SK-N-SH (cell line): ENCODE results near the gene LOXL4. TPM values are rescaled to one million over a fixed set of nuclear protein-coding genes. Genes with fewer than 3 reads are reported as not detected.
A peak's percentile ranks its signal among the peaks of the same experiment; 100 is the strongest.

Experiments used
- CTCF ChIA-PET: fragments of 300-600, 350-600 bp; formaldehyde crosslinking; extraction: SDS; loops from one replicate; lab custom pipeline; 2021; lab: Yijun Ruan, JAX
- POLR2A ChIA-PET: fragments of 350-600 bp; sonication (Branson Sonifier 250); formaldehyde crosslinking; extraction: SDS; loops from one replicate; lab custom pipeline; 2020; ENCODE audit warnings: antibody characterized with exemption, inconsistent platforms; lab: Yijun Ruan, JAX
- DNase-seq: peaks from one replicate; pipeline ENCODE4 v3.0.0; 2012
- H2AFZ ChIP-seq: fragments of 200-600 bp; sonication (generic); 2 replicates; pipeline ENCODE4 v1.8.1; 2016; ENCODE audit warnings: antibody characterized with exemption, mild to moderate bottlenecking, low read depth
- H3F3A ChIP-seq: fragments of 200-600 bp; sonication (generic); replicated peaks from 2 replicates; pipeline ENCODE3; 2016; ENCODE audit warnings: antibody characterized with exemption, mild to moderate bottlenecking; ENCODE audit not compliant: insufficient read depth
- H3K27ac ChIP-seq, 2 experiments: fragments of 200-500 bp in 1 of 2; fragments of 200-600 bp in 1 of 2; sonication (Bioruptor generic) in 1 of 2; sonication (generic), shearing (Covaris generic) in 1 of 2; 2 replicates each; pipeline versions ENCODE4 v1.5.1 to v1.6.1; 2014 to 2016; ENCODE audit warnings: low read depth in 2 of 2, inconsistent platforms in 1 of 2, low read length in 1 of 2, mild to moderate bottlenecking in 1 of 2, mixed read lengths in 1 of 2
- H3K27me3 ChIP-seq: fragments of 200-600 bp; sonication (generic), shearing (Covaris generic); 2 replicates; pipeline ENCODE4 v1.6.1; 2016; ENCODE audit warnings: mixed run types; ENCODE audit not compliant: insufficient read depth
- H3K36me3 ChIP-seq, 2 experiments: fragments of 200-500 bp in 1 of 2; fragments of 200-600 bp in 1 of 2; sonication (Bioruptor generic) in 1 of 2; sonication (generic) in 1 of 2; replicated peaks in 1 of 2; 2 replicates each; pipeline versions ENCODE3 to v1.5.1; 2014 to 2016; ENCODE audit warnings: low read length in 1 of 2, mild to moderate bottlenecking in 1 of 2; ENCODE audit not compliant: insufficient read depth in 2 of 2, control insufficient read depth in 1 of 2
- H3K4me1 ChIP-seq, 2 experiments: fragments of 200-500 bp in 1 of 2; fragments of 200-600 bp in 1 of 2; sonication (Bioruptor generic) in 1 of 2; sonication (generic), shearing (Covaris generic) in 1 of 2; 2 replicates each; pipeline versions ENCODE4 v1.5.1 to v1.6.1; 2014 to 2016; ENCODE audit warnings: low read depth in 1 of 2, low read length in 1 of 2, mixed run types in 1 of 2; ENCODE audit not compliant: insufficient read depth in 2 of 2, control insufficient read depth in 1 of 2
- H3K4me2 ChIP-seq: fragments of 200-600 bp; sonication (generic), shearing (Covaris generic); 2 replicates; pipeline ENCODE4 v1.6.1; 2017; ENCODE audit warnings: mixed run types
- H3K4me3 ChIP-seq, 2 experiments: fragments of 200-500 bp in 1 of 2; fragments of 200-600 bp in 1 of 2; sonication (Bioruptor generic) in 1 of 2; sonication (generic), shearing (Covaris generic) in 1 of 2; 2 replicates each; pipeline versions ENCODE4 v1.5.1 to v1.8.1; 2014 to 2016; ENCODE audit warnings: low read depth in 2 of 2, inconsistent platforms in 1 of 2, low read length in 1 of 2, mild to moderate bottlenecking in 1 of 2, mixed read lengths in 1 of 2, moderate library complexity in 1 of 2
- H3K79me2 ChIP-seq: fragments of 200-600 bp; sonication (generic); 2 replicates; pipeline ENCODE4 v1.8.1; 2017; ENCODE audit warnings: mild to moderate bottlenecking; ENCODE audit not compliant: insufficient read depth
- H3K9ac ChIP-seq: fragments of 200-600 bp; sonication (generic); 2 replicates; pipeline ENCODE4 v1.6.1; 2017; ENCODE audit warnings: mixed run types
- H3K9me2 ChIP-seq: fragments of 200-600 bp; sonication (generic); 2 replicates; pipeline ENCODE4 v1.6.1; 2017; ENCODE audit warnings: mixed run types
- H3K9me3 ChIP-seq: fragments of 200-600 bp; sonication (generic); 2 replicates; pipeline ENCODE4 v1.6.1; 2017; ENCODE audit warnings: mixed run types, mild to moderate bottlenecking, moderate library complexity
- H4K20me1 ChIP-seq: fragments of 200-600 bp; sonication (generic); 2 replicates; pipeline ENCODE4 v1.6.1; 2017; ENCODE audit warnings: mild to moderate bottlenecking, mixed run types; ENCODE audit not compliant: insufficient read depth
- CHD2 ChIP-seq: fragments of 150-350 bp; IDR thresholded peaks from 2 replicates; pipeline ENCODE4 v1.6.1; 2018; ENCODE audit warnings: low read length; ENCODE audit not compliant: partially characterized antibody
- FOSL2 ChIP-seq: IDR thresholded peaks from 2 replicates; pipeline ENCODE4 v1.4.0; 2012; ENCODE audit warnings: low read depth, mild to moderate bottlenecking, moderate library complexity, borderline replicate concordance
- FOXJ3 ChIP-seq: sonication (generic); formaldehyde crosslinking; IDR thresholded peaks from 2 replicates; pipeline ENCODE4 v1.5.1; 2020; ENCODE audit warnings: mild to moderate bottlenecking, missing genetic modification reagents
- FOXM1 ChIP-seq: IDR thresholded peaks from 2 replicates; pipeline ENCODE4 v1.4.0; 2012; ENCODE audit warnings: low read depth, mild to moderate bottlenecking
- JUND ChIP-seq: IDR thresholded peaks from 2 replicates; pipeline ENCODE4 v1.4.0; 2012
- MEF2A ChIP-seq: IDR thresholded peaks from 2 replicates; pipeline ENCODE4 v1.4.0; 2012; ENCODE audit warnings: low read depth, borderline replicate concordance
- MXI1 ChIP-seq: IDR thresholded peaks from 2 replicates; pipeline ENCODE4 v1.6.1; 2012; ENCODE audit warnings: mild to moderate bottlenecking, low read depth, low read length, improper control_type of control experiment
- NFIC ChIP-seq: IDR thresholded peaks from 2 replicates; pipeline ENCODE4 v1.4.0; 2012; ENCODE audit warnings: borderline replicate concordance
- RAD21 ChIP-seq: IDR thresholded peaks from 2 replicates; pipeline ENCODE4 v1.6.1; 2012; ENCODE audit warnings: mild to moderate bottlenecking, low read length
- RCOR1 ChIP-seq: fragments of 150-350 bp; IDR thresholded peaks from 2 replicates; pipeline ENCODE4 v1.6.1; 2017; ENCODE audit warnings: antibody characterized with exemption, low read length
- RFX5 ChIP-seq: IDR thresholded peaks from 2 replicates; pipeline ENCODE4 v1.6.1; 2012; ENCODE audit warnings: mild to moderate bottlenecking, improper control_type of control experiment, low read length
- RXRA ChIP-seq: IDR thresholded peaks from 2 replicates; pipeline ENCODE4 v1.4.0; 2012; ENCODE audit warnings: low read depth, mild to moderate bottlenecking, borderline replicate concordance
- TAF1 ChIP-seq: IDR thresholded peaks from 2 replicates; pipeline ENCODE4 v1.6.1; 2012; ENCODE audit warnings: low read depth, mild to moderate bottlenecking, low read length, moderate library complexity, borderline replicate concordance
- TEAD4 ChIP-seq: IDR thresholded peaks from 2 replicates; pipeline ENCODE4 v1.4.0; 2012; ENCODE audit warnings: mild to moderate bottlenecking, borderline replicate concordance; ENCODE audit not compliant: insufficient read depth
- WGBS: methylation state at CpG from one replicate; pipeline ENCODE4 v1.1.6; 2017; ENCODE audit warnings: low lambda C conversion rate; 5-methylcytosine and 5-hydroxymethylcytosine counted together
- polyA plus RNA-seq, 3 experiments: library from polyadenylated mRNA; depleted of rRNA; stranded (reverse); fragments of >200 nt; gene quantifications; 2 replicates each; pipeline ENCODE4 v1.2.3, GENCODE V29; 2012
- TF ChIP-seq, protein P1 (sequence below): IDR thresholded peaks from 2 replicates; pipeline ENCODE4 v1.6.1; 2012; ENCODE audit warnings: mild to moderate bottlenecking, low read depth, low read length, moderate library complexity
- TF ChIP-seq, protein P2 (sequence below): fragments of 200-600 bp; sonication (generic); IDR thresholded peaks from 2 replicates; pipeline ENCODE4 v1.6.1; 2017; ENCODE audit warnings: antibody characterized with exemption, mild to moderate bottlenecking, moderate library complexity
- TF ChIP-seq, protein P3 (sequence below): IDR thresholded peaks from 2 replicates; pipeline ENCODE4 v1.4.0; 2012; ENCODE audit warnings: low read depth

LOXL4 gene
- polyA plus RNA-seq, 1 of the 3 experiments (the other 2 are of a cell fraction) = 1.7 TPM

DNA sequence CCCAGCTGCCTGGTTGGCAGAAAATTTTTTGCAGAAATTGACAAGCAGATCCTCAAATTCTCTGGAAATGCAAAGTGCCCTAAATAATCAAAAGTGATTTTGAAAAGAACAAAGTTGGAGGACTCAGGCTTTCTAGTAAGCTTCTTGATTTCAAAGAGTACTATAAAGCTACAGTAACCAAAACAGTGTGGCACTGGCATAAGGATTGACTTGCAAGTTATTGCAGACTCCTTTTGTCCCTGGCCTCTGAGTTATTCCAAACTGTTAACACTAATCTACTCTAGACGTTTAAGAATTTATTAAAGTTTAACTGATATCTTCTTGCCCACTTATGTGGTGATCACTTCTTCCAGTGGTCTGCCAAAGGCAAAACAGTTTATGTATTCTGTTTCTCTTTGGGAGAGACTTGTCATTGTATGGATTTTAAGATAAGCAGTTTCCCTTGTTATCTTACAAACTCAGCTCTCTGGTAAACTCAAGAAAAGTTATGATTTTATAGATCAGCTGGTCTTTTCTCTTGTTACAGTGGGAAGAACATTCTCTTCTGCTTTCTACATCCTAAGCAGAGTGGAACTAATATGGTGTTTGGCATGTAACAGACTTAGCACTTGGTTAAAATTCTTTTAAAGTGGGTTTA lies 41.4 kb downstream of the LOXL4 start:
- H3K9me3 ChIP-seq = peaks cover 13% of the 10 kb centered on the region; the same call in 1 of the 2 replicates
- H4K20me1 ChIP-seq = peaks cover 17% of the 10 kb centered on the region
- H3K36me3 ChIP-seq = peaks cover 3 to 13% of the 10 kb centered on the region in 2 experiments
- no peaks in the 10 kb centered on the region for H3K9me2 ChIP-seq
- H3K9ac ChIP-seq = no peak overlapping the region
- 89% methylated on average over 1 of the region's 1 CpG for WGBS
- no peak overlapping the region for H3K4me3 ChIP-seq
- H3K27me3 ChIP-seq = no peaks in the 10 kb centered on the region
- no peak overlapping the region for H2AFZ ChIP-seq
- POLR2A ChIA-PET = no interaction called here
- peaks cover 8% of the 10 kb centered on the region for H3F3A ChIP-seq
- no peak overlapping the region for H3K27ac ChIP-seq
- no peak overlapping the region for H3K4me2 ChIP-seq
- DNase-seq = no peak
- H3K4me1 ChIP-seq = peaks cover 5 to 15% of the 10 kb centered on the region in 2 experiments; a peak in 3 of 4 replicates
- CTCF ChIA-PET = no interaction called here
- peaks cover 70% of the 10 kb centered on the region for H3K79me2 ChIP-seq
- TF ChIP-seq JUND = no peak
- TF ChIP-seq, protein P1, sequence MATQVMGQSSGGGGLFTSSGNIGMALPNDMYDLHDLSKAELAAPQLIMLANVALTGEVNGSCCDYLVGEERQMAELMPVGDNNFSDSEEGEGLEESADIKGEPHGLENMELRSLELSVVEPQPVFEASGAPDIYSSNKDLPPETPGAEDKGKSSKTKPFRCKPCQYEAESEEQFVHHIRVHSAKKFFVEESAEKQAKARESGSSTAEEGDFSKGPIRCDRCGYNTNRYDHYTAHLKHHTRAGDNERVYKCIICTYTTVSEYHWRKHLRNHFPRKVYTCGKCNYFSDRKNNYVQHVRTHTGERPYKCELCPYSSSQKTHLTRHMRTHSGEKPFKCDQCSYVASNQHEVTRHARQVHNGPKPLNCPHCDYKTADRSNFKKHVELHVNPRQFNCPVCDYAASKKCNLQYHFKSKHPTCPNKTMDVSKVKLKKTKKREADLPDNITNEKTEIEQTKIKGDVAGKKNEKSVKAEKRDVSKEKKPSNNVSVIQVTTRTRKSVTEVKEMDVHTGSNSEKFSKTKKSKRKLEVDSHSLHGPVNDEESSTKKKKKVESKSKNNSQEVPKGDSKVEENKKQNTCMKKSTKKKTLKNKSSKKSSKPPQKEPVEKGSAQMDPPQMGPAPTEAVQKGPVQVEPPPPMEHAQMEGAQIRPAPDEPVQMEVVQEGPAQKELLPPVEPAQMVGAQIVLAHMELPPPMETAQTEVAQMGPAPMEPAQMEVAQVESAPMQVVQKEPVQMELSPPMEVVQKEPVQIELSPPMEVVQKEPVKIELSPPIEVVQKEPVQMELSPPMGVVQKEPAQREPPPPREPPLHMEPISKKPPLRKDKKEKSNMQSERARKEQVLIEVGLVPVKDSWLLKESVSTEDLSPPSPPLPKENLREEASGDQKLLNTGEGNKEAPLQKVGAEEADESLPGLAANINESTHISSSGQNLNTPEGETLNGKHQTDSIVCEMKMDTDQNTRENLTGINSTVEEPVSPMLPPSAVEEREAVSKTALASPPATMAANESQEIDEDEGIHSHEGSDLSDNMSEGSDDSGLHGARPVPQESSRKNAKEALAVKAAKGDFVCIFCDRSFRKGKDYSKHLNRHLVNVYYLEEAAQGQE = no peak
- no peak for TF ChIP-seq TEAD4
- TF ChIP-seq RFX5 = no peak
- TF ChIP-seq RCOR1 = no peak

DNA sequence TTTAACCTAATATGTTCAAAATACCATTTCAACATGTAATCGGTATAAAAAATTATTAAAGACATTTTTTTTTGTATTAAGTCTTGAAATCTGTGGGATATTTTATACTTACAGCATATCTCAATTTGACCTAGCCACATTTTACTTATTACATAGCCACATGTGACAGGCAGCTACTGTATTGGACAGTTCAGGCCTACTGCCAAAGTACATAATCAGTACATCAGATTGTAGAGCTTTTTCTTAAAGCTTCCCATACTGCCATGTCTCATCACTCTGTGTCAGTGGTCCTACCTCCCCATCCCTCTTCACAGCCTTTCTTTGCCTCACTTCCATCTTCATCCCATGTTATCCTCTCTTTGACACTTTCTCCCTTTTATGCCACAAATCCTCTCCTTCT lies 43.0 kb downstream of the LOXL4 start:
- Histone ChIP-seq H3K27ac (peak overlapping the region; percentile 51 to 58), H3K9ac (no peak overlapping the region), H3K9me2 (no peaks in the 10 kb centered on the region), H3F3A (peaks cover 8% of the 10 kb centered on the region), H3K4me3 (no peak overlapping the region), H3K4me2 (no peak overlapping the region; the same call in 1 of the 2 replicates), H3K36me3 (peaks cover 0 to 13% of the 10 kb centered on the region in 2 experiments), H3K4me1 (peaks cover 5 to 15% of the 10 kb centered on the region in 2 experiments; a peak in 3 of 4 replicates), H3K9me3 (peaks cover 14% of the 10 kb centered on the region; the same call in 1 of the 2 replicates), H4K20me1 (peaks cover 17% of the 10 kb centered on the region), H2AFZ (no peak overlapping the region), H3K79me2 (peaks cover 67% of the 10 kb centered on the region), H3K27me3 (no peaks in the 10 kb centered on the region)
- ChIA-PET POLR2A (no interaction called here), CTCF (interaction anchor here (1.0 to 1.6 kb wide), 2 partner anchors 55 to 85 kb away, joined by 3 to 4 read pairs; no protein-coding TSS in a partner anchor)
- WGBS = 66% methylated on average over 1 of the region's 1 CpG
- peak; percentile 4 for DNase-seq
- TF ChIP-seq RXRA (no peak), FOXJ3 (CRISPR knock-in tag) (no peak), FOSL2 (no peak), MEF2A (no peak), CHD2 (no peak), MXI1 (no peak), TAF1 (no peak), TEAD4 (no peak), RFX5 (no peak), NFIC (no peak), FOXM1 (no peak), RCOR1 (no peak), RAD21 (no peak)
- TF ChIP-seq, protein P1 = no peak
- TF ChIP-seq, protein P2, sequence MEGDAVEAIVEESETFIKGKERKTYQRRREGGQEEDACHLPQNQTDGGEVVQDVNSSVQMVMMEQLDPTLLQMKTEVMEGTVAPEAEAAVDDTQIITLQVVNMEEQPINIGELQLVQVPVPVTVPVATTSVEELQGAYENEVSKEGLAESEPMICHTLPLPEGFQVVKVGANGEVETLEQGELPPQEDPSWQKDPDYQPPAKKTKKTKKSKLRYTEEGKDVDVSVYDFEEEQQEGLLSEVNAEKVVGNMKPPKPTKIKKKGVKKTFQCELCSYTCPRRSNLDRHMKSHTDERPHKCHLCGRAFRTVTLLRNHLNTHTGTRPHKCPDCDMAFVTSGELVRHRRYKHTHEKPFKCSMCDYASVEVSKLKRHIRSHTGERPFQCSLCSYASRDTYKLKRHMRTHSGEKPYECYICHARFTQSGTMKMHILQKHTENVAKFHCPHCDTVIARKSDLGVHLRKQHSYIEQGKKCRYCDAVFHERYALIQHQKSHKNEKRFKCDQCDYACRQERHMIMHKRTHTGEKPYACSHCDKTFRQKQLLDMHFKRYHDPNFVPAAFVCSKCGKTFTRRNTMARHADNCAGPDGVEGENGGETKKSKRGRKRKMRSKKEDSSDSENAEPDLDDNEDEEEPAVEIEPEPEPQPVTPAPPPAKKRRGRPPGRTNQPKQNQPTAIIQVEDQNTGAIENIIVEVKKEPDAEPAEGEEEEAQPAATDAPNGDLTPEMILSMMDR = no peak
- TF ChIP-seq, protein P3, sequence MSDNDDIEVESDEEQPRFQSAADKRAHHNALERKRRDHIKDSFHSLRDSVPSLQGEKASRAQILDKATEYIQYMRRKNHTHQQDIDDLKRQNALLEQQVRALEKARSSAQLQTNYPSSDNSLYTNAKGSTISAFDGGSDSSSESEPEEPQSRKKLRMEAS = no peak
